ENCODE results near the gene GPR146. TPM values are rescaled to one million over a fixed set of nuclear protein-coding genes. Genes with fewer than 3 reads are reported as not detected.
A peak's percentile ranks its signal among the peaks of the same experiment; 100 is the strongest.

Gene GPR146
- total RNA-seq, 1 donor from 2014 or later, result 40.0 TPM

GRCh38 chr7:1057416-1058291 lies 13.3 kb downstream of the GPR146 start:
- DNase-seq, result no peak

GRCh38 chr7:1058311-1058710 lies 14.0 kb downstream of the GPR146 start:
- ATAC-seq (no peak), DNase-seq (no peak)
- intact Hi-C loops (cut with DNase I), result no loop called here
- Histone ChIP-seq H3K36me3 (peaks cover 5% of the 10 kb centered on the region), H3K27me3 (no peaks in the 10 kb centered on the region), H3K9me3 (no peaks in the 10 kb centered on the region), H3K4me1 (peaks cover 42% of the 10 kb centered on the region), H3K4me3 (no peak overlapping the region), H3K27ac (no peak overlapping the region)
- TF ChIP-seq, protein P1, sequence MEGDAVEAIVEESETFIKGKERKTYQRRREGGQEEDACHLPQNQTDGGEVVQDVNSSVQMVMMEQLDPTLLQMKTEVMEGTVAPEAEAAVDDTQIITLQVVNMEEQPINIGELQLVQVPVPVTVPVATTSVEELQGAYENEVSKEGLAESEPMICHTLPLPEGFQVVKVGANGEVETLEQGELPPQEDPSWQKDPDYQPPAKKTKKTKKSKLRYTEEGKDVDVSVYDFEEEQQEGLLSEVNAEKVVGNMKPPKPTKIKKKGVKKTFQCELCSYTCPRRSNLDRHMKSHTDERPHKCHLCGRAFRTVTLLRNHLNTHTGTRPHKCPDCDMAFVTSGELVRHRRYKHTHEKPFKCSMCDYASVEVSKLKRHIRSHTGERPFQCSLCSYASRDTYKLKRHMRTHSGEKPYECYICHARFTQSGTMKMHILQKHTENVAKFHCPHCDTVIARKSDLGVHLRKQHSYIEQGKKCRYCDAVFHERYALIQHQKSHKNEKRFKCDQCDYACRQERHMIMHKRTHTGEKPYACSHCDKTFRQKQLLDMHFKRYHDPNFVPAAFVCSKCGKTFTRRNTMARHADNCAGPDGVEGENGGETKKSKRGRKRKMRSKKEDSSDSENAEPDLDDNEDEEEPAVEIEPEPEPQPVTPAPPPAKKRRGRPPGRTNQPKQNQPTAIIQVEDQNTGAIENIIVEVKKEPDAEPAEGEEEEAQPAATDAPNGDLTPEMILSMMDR (IDR thresholded peaks at IDR 0.05), result no peak

More at GRCh38 chr7:1057416-1058291, 13.3 kb downstream of the GPR146 start:
- peaks cover 5% of the 10 kb centered on the region for H3K36me3 ChIP-seq
- no peak for ATAC-seq
- no peaks in the 10 kb centered on the region for H3K27me3 ChIP-seq
- no peak overlapping the region for H3K27ac ChIP-seq
- TF ChIP-seq, protein P1 (IDR thresholded peaks at IDR 0.05), result no peak
- H3K4me1 ChIP-seq, result peaks cover 49% of the 10 kb centered on the region
- intact Hi-C loops (cut with DNase I), result no loop called here
- no peaks in the 10 kb centered on the region for H3K9me3 ChIP-seq
- no peak overlapping the region for H3K4me3 ChIP-seq

GRCh38 chr7:1058821-1059199 lies 14.5 kb downstream of the GPR146 start:
- H3K27ac ChIP-seq, result peak overlapping the region; percentile 47
- ATAC-seq, result no peak
- H3K4me1 ChIP-seq, result peaks cover 37% of the 10 kb centered on the region

DNA sequence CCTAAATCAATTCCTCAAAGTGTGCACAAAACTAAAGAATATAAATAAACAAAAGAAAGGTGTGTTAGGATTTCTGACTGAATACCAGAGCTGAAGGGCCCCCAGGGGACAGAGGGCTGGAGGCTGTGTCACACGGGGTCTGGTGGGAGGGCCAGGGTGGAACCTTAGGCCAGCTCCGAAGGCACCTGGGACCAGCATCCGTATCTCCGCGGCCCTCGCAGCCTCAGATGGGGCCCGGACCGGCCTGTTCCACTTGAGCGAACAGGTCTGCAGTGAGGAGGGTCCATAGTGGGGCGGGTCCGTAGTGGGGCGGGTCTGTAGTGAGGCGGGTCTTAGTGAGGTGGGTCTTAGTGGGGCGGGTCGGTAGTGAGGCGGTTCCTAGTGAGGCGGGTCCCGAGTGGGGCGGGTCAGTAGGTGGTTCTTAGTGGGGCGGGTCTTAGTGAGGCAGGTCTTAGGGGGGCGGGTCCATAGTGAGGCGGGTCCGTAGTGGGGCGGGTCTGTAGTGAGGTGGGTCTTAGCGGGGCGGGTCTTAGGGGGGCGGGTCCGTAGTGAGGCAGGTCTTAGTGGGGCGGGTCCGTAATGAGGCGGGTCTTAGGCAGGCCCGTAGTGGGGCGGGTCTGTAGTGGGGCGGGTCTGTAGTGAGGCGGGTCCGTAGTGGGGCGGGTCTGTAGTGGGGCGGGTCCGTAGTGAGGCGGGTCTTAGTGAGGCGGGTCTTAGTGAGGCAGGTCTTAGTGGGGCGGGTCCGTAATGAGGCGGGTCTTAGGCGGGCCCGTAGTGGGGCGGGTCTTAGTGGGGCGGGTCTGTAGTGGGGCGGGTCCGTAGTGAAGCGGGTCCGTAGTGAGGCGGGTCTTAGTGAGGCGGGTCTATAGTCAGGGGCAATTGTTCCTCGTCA lies 15.1 kb downstream of the GPR146 start:
- H3K4me3 ChIP-seq, result no peak overlapping the region
- TF ChIP-seq, protein P1 (IDR thresholded peaks at IDR 0.05), result no peak
- intact Hi-C loops (cut with DNase I), result loop anchor here (5.0 kb wide), 1 partner anchor 67 kb away; no protein-coding TSS in a partner anchor
- peak; percentile 84 for DNase-seq
- H3K4me1 ChIP-seq, result peaks cover 31% of the 10 kb centered on the region
- no peaks in the 10 kb centered on the region for H3K9me3 ChIP-seq
- ATAC-seq, result peak; percentile 66
- peaks cover 5% of the 10 kb centered on the region for H3K36me3 ChIP-seq
- peak overlapping the region; percentile 75 for H3K27ac ChIP-seq
- H3K27me3 ChIP-seq, result no peaks in the 10 kb centered on the region

More at GRCh38 chr7:1058821-1059199, 14.5 kb downstream of the GPR146 start:
- intact Hi-C loops (cut with DNase I), result no loop called here
- Histone ChIP-seq H3K27me3 (no peaks in the 10 kb centered on the region), H3K4me3 (no peak overlapping the region), H3K9me3 (no peaks in the 10 kb centered on the region), H3K36me3 (peaks cover 5% of the 10 kb centered on the region)
- TF ChIP-seq, protein P1 (IDR thresholded peaks at IDR 0.05), result no peak
- DNase-seq, result no peak

DNA sequence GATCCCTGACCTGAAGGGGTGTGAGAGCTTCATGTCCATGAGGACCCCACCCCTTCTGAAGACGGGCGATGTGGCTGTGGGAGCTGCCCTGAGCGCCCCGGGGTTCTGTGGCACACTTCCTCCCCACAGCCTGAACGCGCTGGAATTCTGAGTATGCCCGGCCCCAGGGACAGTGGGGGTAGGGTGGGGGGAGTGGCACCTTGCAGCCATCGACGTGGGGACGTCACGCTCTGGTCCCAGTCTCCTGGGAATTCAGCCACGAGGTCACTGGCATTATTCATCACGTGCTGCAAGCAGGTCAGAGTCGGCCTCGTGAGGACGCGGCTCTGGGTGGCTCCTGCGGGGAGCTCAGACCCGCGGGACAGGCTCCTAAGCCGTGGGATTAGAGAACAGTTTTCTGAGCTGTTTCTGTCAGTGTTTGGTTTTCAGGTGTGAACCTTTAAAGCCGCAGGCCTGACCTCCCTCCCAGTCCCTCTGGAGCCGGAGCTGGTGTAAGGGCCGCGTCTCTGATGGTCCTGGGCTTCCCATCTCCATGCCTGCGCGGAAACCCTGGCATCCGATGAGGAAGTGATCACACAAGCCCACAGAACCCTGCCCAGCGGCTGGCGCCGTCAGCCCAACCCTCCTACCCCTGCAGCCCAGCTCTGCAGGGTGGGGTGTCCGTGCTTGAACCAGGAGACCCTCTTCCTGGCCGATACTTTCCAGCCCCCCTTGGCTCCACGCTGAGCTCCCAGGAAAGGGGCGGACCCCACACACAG lies 16.1 kb downstream of the GPR146 start:
- ATAC-seq (peak; percentile 32), DNase-seq (peak; percentile 75)
- H3K4me3 ChIP-seq, result peak overlapping the region; percentile 21
- no peaks in the 10 kb centered on the region for H3K27me3 ChIP-seq
- intact Hi-C loops (cut with DNase I), result loop anchor here (5.0 kb wide), 1 partner anchor 68 kb away; no protein-coding TSS in a partner anchor
- no peaks in the 10 kb centered on the region for H3K9me3 ChIP-seq
- peak overlapping the region; percentile 75 for H3K27ac ChIP-seq
- TF ChIP-seq, protein P1 (IDR thresholded peaks at IDR 0.05), result no peak
- peaks cover 23% of the 10 kb centered on the region for H3K4me1 ChIP-seq
- H3K36me3 ChIP-seq, result peaks cover 5% of the 10 kb centered on the region
